ENCODE measurements around the gene CYP27C1.

The CYP27C1 gene

DNA sequence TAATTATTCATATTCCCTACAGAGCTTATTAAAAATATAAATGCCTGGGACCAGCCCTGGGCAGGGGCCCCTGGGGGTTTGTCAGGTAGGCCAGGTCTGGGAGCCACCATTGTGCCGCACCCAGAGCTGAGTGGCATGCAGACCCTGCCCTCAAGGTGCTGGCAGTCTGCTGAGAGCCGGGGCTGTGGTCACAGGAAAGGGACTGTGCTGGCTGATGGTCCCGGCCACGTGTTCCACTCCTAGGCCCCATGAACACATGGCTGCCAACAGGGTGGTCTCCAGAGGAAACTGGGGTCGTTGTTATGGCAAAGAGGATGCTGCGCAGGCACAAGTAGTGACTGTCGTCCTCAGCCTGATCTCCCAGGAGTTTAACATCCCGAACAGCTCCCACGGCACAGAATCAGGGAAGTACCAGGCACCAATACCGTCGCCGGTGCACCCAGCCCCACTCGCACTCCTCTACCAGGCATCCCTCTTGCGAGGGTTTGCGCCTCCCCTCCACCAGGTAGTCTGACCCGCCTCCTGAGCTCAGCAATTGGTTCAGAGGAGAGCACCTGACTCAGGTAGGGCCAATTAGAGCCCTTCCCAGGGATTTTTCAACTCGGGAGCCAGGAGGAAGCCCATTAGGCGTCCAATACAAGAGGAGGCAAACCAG lies 73.9 kb downstream of the CYP27C1 start:
- DNase-seq, result no peak

DNA sequence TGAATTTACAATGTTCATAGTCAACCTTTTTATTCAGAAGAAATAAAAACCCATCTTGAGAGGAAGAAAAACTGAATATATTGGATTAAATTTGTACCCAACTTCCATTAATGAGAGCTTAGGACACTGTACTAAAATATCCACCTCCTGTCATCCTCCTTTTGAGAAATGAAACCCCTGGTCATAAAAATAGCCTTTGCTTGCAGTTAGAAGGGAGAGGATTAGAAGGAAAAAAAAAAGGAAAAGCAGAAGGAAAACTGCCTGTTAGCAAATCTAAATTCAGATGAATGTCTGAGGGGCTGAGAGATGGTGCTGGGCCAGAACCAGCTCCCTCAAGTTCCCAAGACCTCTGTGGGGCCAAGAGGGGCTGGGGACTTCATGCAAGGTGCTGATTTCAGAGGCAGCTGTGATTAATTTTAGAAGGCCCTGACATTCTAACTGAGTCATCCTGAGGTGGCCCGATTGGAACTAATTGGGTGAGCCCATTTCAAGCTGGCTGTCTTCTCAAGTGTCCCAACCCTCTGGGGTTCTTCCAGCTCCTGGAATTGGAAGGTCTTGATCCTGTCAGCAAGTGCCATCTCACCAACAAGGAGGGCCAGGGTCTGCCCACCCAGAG lies 74.7 kb downstream of the CYP27C1 start:
- no peak for DNase-seq

DNA sequence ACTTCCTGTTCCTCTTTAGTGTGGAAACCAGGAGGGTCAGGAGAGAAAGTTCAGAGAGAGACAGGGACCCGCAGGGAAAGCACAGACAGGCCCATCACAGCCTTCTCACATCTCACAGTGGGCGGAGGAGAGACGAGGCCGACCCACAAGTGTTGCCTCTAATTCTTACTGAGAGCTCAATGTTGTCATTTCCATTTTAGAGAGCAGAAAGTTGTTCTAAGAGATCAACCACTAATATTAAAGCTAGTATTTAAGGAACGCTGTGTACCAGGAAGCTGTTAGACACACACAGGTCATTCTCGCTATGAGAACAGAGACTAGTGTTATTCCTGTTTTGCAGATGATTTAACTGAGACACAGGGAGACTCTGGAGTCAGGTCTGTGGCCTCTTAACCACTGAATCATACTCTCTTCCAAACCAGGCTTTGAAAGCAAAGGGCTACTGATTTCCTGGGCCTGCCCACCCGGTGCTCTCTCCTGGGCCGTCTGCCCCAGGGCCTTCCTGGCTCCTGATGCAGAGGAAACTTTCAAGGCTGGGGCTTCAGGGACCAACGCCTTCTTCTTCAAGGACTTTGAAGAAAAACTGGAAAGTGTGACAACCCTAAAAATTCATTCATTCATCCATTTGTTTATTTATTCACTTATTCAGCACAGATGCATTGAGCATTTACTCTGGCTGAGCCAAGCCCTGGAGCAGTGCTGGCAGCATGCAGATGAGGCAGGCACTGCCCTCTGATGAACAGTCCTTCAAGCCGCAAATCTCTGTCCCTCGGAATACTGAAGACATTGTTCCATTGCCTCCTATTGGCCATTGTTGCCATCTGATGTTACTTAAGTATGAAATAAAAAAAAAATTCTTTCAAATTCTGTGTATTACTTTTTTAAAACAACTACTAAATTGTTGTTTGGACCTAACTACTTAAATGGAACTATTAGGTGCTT lies 76.0 kb downstream of the CYP27C1 start:
- DNase-seq, result no peak

DNA sequence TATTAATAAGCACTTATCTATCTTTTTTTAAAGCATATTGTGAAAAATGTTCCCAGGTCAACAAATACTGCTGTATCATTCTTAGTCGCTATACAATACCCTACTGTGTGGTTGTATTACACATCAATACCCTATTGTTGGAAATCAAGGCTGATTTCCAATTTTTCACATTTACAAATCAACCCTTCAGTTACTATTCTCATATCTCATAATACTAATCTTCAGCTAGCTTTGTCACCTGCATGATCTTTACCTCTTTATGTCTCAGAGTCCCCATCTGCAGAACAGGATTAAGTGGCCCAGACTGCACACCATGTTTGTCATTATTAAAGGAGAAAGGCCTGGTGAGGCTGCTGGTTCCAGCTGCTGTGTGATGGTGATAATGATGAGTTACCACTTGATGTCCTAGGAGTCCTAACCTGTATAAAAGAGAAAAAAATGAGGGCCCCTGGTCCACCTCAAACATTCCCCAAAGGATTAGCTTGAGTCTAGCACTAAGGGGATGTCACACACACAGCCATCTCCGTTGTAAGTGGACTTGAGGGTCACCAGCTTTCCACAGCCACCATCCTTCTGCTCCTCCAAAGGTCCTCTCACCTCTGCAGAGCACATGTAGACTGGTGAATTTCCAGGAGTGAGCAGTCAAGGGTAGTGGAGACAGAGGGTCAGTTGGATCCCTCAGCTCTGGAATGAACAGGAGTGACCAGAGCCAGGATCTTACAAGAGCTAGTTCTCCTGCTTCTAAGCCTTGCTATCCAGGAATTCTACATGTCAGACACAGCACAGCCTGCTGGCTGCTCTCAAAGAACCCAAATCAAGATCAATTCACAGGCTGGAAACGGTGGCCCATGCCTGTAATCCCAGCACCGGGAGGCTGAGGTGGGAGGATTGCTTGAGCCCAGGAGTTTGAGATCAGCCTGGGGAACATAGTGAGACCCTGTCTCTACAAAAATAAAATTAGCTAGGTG lies 77.2 kb downstream of the CYP27C1 start:
- DNase-seq, result no peak

DNA sequence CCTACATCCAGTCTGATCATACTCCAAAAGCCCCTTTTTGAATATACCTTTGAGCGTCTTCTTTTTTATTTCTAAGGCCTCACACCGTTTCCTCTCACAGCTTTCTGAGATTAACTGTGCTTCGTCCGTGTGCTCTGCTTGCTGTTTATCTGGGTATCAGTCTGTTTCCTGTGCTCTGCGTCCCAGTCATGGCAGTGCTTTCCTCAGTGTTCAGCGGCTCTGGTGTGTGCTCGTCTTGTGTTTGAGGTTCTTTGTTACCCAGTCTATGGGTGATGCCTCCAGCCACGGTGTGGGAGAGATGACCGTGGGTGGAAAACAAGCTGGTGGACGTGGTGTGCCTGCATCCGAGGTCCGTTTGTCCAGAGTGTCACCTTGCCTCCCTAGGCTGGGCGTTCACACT lies 79.6 kb downstream of the CYP27C1 start:
- DNase-seq, result no peak

DNA sequence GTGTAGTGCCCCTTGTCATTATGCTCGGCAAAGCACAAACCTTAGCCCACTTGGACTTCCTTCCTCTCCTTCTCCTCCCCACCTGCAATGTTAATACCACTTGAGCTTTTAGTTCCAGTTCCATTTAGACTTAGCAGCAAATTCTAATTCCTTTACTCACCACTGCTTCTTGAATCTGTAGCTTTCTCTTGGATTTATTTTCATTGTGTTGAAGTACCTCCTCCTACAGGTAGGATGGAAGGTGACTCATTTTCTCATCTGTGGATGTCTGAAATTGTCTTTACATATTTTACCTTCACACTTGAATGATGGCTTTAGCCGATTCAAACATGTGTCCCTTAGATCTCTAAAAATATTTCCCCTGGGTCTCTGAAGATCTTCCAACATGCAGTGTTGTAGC lies 80.3 kb downstream of the CYP27C1 start:
- DNase-seq, result no peak

DNA sequence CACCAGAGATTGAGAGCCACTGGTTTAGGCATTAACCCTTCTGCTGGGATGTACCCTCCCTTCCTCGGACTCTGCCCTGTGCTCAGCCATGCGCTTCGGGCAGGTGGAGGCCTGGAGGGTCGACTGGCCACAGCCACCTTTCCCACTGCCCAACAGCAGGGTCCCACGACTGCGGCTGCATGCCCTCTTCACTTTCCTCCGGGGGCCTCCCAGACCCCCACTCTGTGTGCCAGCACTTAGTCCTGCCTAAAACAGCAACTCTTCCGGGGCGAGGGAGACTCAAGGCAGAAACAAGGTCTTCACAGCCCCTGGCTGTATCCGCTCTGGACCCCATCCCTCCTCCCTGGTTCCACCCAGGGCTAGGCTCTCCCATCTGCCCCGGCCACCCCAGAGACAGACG lies 81.8 kb downstream of the CYP27C1 start:
- DNase-seq, result no peak

DNA sequence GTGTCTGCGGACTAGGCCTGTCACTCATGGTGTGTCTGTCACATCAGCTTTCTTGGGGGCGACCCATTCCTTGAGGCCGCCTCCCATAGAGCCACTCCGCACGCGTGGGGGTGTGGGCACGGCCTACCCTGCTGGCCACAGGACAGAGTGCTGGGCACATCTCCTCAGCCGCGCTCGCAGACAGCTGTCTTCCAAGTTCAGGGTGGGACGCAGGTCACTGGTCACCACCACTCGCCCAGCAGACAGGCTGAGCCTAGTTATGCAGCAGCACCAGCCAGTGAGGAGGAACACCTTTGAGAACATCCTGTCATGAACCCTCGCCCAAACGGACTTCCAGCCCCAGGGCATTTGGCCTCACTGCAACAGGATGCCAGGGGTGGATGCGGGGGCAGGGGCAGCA lies 82.4 kb downstream of the CYP27C1 start:
- no peak for DNase-seq

DNA sequence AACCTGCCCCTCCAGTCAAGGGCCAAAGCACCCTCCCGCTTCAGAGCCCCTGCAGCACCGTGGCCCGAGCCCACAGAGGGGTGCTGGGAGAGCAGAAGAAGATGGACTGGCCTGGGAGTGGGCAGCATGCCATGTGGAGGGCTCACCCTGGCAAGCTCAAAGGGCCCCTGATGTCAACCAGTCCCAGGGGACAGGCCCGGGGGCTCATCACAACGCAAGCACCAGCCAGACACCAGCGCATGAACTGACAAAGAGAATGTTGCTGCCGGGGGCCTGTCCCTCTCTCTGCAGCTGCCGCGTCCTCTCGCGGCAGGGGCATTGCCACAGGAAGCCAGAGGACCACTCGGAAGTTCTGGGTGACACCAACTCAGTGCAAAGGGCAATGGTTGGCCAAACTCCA lies 82.9 kb downstream of the CYP27C1 start:
- no peak for DNase-seq

DNA sequence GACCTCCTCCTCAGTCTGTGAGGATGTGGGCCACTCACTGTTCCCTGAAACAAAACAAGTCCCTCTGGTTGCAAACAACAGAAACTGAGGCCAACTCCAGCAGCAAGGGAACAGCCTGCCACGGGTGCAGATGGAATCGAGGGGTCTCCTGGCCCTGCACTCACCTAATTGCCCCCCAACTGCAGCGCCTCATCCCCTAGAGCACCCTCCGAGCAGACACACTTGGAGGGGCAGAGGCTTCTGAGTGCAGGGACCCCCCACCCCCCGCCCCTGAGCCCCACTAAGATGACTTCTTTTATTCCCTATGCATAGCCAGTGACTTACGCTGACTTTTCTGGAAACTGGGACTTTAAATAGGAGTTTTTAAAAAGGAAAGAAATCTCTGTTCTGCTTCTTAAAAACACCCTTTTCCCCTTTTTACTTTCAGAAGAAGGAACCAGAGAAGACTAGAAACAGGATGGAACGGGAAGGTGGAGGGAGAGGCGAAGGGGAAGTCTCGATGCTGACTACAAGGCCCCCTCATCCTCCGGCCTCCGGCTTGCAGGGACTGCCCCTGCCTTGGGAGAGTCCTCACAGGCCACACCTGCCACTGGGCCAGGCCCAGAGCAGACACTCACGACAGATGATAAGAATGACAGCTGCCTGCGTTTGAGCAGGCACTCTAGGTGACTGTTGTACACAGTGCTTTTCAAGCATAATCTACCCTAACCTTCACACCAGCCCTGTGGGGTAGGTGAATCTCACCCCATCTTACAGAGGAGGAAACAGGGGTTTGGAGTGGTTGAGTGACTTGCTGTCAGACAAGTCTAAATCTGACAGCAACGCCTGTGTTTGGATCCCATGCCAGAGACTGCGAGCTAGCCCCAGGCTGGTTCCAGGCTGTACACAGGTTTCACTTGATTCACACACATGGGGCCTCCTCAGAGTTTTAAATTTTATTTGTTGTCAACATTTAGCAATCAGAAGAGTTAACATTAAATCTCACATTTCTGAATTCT lies 85.0 kb downstream of the CYP27C1 start:
- no peak for DNase-seq

DNA sequence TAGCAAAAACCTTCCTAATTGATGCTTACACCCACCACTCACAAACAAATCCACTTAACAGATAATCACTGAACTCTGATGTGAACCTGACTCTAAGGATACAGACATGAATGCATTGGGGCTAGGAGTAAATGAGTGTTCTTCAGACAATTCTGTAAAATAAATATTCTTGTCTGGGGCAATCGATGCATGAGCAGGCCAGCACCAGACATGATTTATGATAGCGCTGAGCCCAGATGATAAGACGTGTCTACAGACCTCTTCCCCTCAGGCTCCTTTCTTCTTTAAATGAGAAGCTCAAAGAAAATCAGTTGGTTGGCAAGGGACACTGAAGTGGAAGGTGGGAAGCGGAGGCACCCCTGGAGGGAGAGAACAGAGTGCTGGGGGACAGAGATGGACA lies 85.9 kb downstream of the CYP27C1 start:
- DNase-seq, result no peak
